Activated B cell treated with CpG ODN at 0.5 μM for 24 hours (primary cell): ENCODE data around the gene THEM5. TPM values are rescaled to one million over a fixed set of nuclear protein-coding genes. Genes with fewer than 3 reads are reported as not detected.

Source experiments
- ATAC-seq: fragments of 200-7000 bp; cut with Tn5 transposase; one replicate; pipeline ENCODE4 v1.10.0; 2021; ENCODE audit warnings: low read depth, mild to moderate bottlenecking, moderate library complexity
- CTCF ChIA-PET: fragments of 350-600 bp; sonication (Branson Sonifier 250); formaldehyde crosslinking; loops from one replicate; lab custom pipeline; 2021; ENCODE audit warnings: antibody characterized with exemption; lab: Charles Lee
- POLR2A ChIA-PET: fragments of 350-600 bp; sonication (Branson Sonifier 250); formaldehyde crosslinking; loops from one replicate; lab custom pipeline; 2021; ENCODE audit warnings: antibody characterized with exemption; lab: Charles Lee
- DNase-seq: peaks from one replicate; pipeline ENCODE4 v3.0.0; 2022
- H3K27ac Mint-ChIP-seq: one replicate; pipeline ENCODE4 v1.8.0; 2020; ENCODE audit warnings: mixed read lengths
- H3K27me3 Mint-ChIP-seq: one replicate; pipeline ENCODE4 v1.8.0; 2021; ENCODE audit warnings: mixed read lengths
- H3K36me3 Mint-ChIP-seq: one replicate; pipeline ENCODE4 v1.8.0; 2021; ENCODE audit warnings: low read depth, mixed read lengths
- H3K4me1 Mint-ChIP-seq: one replicate; pipeline ENCODE4 v1.8.0; 2021; ENCODE audit warnings: mixed read lengths
- H3K4me3 Mint-ChIP-seq: one replicate; pipeline ENCODE4 v1.8.0; 2020; ENCODE audit warnings: mild to moderate bottlenecking, mixed read lengths
- H3K9me3 Mint-ChIP-seq: one replicate; pipeline ENCODE4 v1.8.0; 2020; ENCODE audit warnings: mixed read lengths
- intact Hi-C: fragments of 100-400 bp; cut with micrococcal nuclease; formaldehyde crosslinking; loops from one replicate; pipeline ENCODE4 v1.15.1; 2024
- total RNA-seq: library from RNA; stranded (reverse); gene quantifications from 2 replicates; pipeline ENCODE4 v1.2.3, GENCODE V29; 2022
- TF ChIP-seq, protein P1 (sequence below): fragments of 200-600 bp; IDR thresholded peaks from one replicate; pipeline ENCODE4 v1.8.0; 2022; ENCODE audit warnings: antibody characterized with exemption, mild to moderate bottlenecking

THEM5 gene
- total RNA-seq, 1 donor from 2014 or later = not detected

DNA sequence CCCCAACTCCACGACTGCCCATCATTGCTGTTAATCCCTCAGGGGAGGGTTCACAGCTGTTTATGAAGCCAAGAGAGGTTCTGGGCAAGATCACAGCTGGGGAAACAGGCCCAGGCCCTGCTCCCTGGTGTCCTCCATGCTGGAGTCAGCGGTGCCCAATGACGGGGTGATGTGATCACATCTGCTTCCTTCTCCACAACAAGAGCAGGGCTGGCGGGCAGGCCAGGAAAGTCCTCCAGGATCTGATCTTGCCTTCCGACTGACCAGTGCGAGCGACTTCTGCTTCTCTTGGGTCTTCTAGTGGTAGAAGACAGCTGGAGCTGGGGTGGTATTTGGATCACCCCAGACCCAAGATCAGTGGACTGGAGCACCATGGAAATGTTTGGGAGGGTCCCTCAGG, 47.3 kb downstream of the THEM5 start:
- Mint-ChIP-seq H3K4me3 (no peak overlapping the region), H3K4me1 (peaks cover 8% of the 10 kb centered on the region), H3K27me3 (no peaks in the 10 kb centered on the region), H3K36me3 (no peaks in the 10 kb centered on the region), H3K27ac (no peak overlapping the region), H3K9me3 (no peaks in the 10 kb centered on the region)
- CTCF ChIA-PET = no interaction called here
- TF ChIP-seq, protein P1, sequence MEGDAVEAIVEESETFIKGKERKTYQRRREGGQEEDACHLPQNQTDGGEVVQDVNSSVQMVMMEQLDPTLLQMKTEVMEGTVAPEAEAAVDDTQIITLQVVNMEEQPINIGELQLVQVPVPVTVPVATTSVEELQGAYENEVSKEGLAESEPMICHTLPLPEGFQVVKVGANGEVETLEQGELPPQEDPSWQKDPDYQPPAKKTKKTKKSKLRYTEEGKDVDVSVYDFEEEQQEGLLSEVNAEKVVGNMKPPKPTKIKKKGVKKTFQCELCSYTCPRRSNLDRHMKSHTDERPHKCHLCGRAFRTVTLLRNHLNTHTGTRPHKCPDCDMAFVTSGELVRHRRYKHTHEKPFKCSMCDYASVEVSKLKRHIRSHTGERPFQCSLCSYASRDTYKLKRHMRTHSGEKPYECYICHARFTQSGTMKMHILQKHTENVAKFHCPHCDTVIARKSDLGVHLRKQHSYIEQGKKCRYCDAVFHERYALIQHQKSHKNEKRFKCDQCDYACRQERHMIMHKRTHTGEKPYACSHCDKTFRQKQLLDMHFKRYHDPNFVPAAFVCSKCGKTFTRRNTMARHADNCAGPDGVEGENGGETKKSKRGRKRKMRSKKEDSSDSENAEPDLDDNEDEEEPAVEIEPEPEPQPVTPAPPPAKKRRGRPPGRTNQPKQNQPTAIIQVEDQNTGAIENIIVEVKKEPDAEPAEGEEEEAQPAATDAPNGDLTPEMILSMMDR = no peak
- POLR2A ChIA-PET = no interaction called here
- intact Hi-C loops = no loop called here
- ATAC-seq (no peak), DNase-seq (no peak)

DNA sequence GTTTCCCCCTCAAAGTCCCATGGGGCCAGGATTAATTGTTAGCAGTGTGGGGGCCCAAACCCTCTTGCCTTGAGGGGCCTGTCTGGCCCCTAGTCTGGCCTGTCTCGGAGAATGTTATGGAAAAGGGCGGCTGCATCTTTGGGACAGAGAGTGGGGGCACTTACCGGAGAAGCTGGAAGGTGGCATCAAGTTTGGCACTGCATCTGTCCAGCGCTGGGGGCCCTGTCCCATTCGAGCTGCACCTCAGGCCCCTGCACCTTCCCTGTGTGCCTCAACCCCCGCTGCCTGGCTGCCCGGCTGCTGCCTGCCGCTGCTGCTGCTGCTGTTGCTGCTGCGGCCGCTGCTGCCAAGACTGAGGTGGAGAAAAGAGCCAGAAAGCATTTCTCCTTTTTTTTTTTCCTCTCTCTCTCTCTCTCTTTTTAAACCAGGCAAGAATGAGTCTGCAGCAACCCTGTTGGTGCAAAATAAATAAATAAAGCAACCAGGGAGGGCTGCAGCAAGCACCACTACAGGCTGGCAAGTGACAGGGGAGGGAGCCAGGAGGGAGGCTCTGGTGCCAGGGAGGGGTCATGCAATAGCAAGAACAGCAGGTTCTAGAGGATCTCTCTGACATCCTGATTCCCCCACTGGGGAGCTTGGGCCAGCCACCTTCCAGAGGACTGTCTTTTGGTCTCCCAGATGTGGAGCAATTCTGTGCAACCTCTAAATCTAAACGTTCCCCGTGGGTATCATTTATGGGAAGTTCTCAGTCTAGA, 48.3 kb downstream of the THEM5 start, which contains the start of gene LINGO4:
Gene LINGO4 (minus strand): TSS at position 354 of the 755 bp plus-strand sequence. CDS start 2,715 bp downstream, outside the sequence.
- H3K36me3 Mint-ChIP-seq = no peaks in the 10 kb centered on the region
- DNase-seq = no peak
- ChIA-PET POLR2A (interaction anchor here (0.5 kb wide), 1 partner anchor 225 kb away, joined by 6 read pairs; no protein-coding TSS in a partner anchor), CTCF (no interaction called here)
- TF ChIP-seq, protein P1 = no peak
- H3K9me3 Mint-ChIP-seq = no peaks in the 10 kb centered on the region
- no peak within 1 kb of the TSS for H3K4me3 Mint-ChIP-seq
- no peak for ATAC-seq
- no peak within 1 kb of the TSS for H3K27ac Mint-ChIP-seq
- peaks cover 8% of the 10 kb centered on the region for H3K4me1 Mint-ChIP-seq
- intact Hi-C loops = no loop called here
- H3K27me3 Mint-ChIP-seq = peaks cover 3% of the 10 kb centered on the region

DNA sequence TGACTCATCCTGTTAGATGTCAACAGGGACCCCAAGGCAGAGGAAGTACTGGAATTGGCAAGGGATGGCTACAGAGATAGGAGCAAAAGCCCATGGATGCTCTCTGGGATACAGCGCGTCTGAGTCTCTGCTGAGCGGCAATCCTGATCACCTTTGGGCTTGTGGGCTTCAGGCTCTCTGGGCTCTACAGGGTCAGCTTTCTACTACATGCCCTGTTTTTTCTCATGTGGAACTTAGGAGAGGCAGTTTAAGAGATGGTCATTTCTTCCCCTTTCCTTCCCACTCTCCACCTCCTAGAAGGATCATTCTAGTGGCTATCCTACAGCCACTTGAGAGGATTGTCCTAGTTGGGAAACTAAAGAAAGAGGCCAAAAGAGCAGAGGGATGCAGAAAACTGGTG, 49.6 kb downstream of the THEM5 start:
- intact Hi-C loops = no loop called here
- CTCF ChIA-PET = no interaction called here
- H3K27ac Mint-ChIP-seq = no peak overlapping the region
- H3K27me3 Mint-ChIP-seq = peaks cover 7% of the 10 kb centered on the region
- TF ChIP-seq, protein P1 = no peak
- POLR2A ChIA-PET = interaction anchor here (0.6 kb wide), 1 partner anchor 344 kb away, joined by 3 read pairs; the partner anchor contains the start of gene POGZ
- H3K9me3 Mint-ChIP-seq = no peaks in the 10 kb centered on the region
- peaks cover 8% of the 10 kb centered on the region for H3K4me1 Mint-ChIP-seq
- no peak overlapping the region for H3K4me3 Mint-ChIP-seq
- ATAC-seq (no peak), DNase-seq (no peak)
- H3K36me3 Mint-ChIP-seq = no peaks in the 10 kb centered on the region

DNA sequence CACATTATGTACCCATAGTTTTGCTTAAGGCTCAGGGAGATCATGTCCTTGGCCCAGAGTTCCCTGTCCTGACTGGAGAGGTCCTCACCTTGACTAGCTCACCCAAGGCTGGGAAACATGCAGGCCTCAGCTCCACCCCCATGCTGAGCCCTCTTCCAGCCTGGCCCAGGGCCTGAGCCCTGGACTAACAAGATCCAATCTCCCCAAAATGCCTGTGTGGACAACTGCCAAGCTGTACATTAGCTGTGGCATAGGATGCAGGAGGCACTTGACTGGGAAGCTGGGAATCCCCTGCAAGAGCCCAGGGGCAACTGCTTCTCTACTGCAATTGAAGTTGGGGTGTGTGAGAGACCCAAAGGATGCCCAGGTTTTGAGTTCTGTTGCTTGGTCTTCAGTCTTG, 50.3 kb downstream of the THEM5 start:
- Mint-ChIP-seq H3K9me3 (no peaks in the 10 kb centered on the region), H3K4me1 (peaks cover 8% of the 10 kb centered on the region), H3K27ac (no peak overlapping the region), H3K27me3 (peaks cover 7% of the 10 kb centered on the region), H3K4me3 (no peak overlapping the region), H3K36me3 (no peaks in the 10 kb centered on the region)
- TF ChIP-seq, protein P1 = no peak
- CTCF ChIA-PET = no interaction called here
- DNase-seq = no peak
- no peak for ATAC-seq
- intact Hi-C loops = no loop called here
- POLR2A ChIA-PET = no interaction called here

DNA sequence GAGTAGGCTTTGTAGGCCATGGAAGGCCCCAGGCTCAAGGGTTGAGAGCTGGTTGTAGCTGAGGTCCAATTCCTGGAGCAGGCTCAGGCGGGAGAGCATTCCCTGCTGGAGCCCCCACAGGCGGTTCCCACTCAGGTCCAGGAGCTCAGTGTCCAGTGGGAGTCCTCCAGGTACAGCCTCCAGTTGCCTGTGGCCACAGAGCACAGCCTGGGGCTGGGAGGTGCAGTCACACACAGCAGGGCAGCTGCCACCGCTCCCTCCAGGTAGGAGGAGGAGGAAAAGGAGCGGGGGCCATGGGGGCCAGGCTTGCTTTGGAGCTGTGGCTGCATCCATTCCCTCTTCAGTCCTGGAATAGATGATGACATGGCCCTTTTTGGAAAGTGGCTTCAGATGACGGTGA, 51.1 kb downstream of the THEM5 start:
- no peak for DNase-seq
- CTCF ChIA-PET = no interaction called here
- no peaks in the 10 kb centered on the region for H3K36me3 Mint-ChIP-seq

More for the DNA sequence above, 51.1 kb downstream of the THEM5 start:
- intact Hi-C loops = no loop called here
- Mint-ChIP-seq H3K27ac (no peak overlapping the region), H3K4me1 (peaks cover 8% of the 10 kb centered on the region), H3K4me3 (no peak overlapping the region), H3K9me3 (no peaks in the 10 kb centered on the region), H3K27me3 (peaks cover 7% of the 10 kb centered on the region)
- TF ChIP-seq, protein P1 = no peak
- no peak for ATAC-seq
- POLR2A ChIA-PET = interaction anchor here (0.6 kb wide), 1 partner anchor 501 kb away, joined by 7 read pairs; no protein-coding TSS in a partner anchor
